ENCODE results near the gene ENDOU. TPM values are rescaled to one million over a fixed set of nuclear protein-coding genes. Genes with fewer than 3 reads are reported as not detected.

The ENDOU gene
- polyA plus RNA-seq, 3 donors: 0.17 to 0.40 TPM; not detected in 1

- no peak overlapping the region for H3K27ac Mint-ChIP-seq
- no peaks in the 10 kb centered on the region for H3K27me3 ChIP-seq (ENCODE audit: control insufficient read depth in 2 of 2, insufficient read depth in 2 of 2, low read length in 2 of 2)
- H3K36me3 Mint-ChIP-seq: no peaks in the 10 kb centered on the region
- no peak overlapping the region for H3K4me2 ChIP-seq (replicated peaks; ENCODE audit: extremely low read depth, low read length, poor library complexity, severe bottlenecking)
- no peak overlapping the region for H3K27ac ChIP-seq (ENCODE audit: low read depth in 1 of 2, low read length in 2 of 2)
- intact Hi-C loops (cut with micrococcal nuclease): no loop called here
- H3K9ac ChIP-seq (ENCODE audit: insufficient read depth, low read length, poor library complexity, severe bottlenecking): no peak overlapping the region
- TF ChIP-seq CTCF (IDR thresholded peaks at IDR 0.05): peak; percentile 77
- no peak overlapping the region for H2AFZ ChIP-seq (ENCODE audit: insufficient read depth, low read depth, low read length, poor library complexity, severe bottlenecking)
- peaks cover 17% of the 10 kb centered on the region for H3K4me1 Mint-ChIP-seq
- no peaks in the 10 kb centered on the region for H3K9me3 Mint-ChIP-seq
- no peak overlapping the region for H3K4me3 Mint-ChIP-seq
- no peaks in the 10 kb centered on the region for H4K20me1 ChIP-seq (ENCODE audit: insufficient read depth, low read length)
- H3K36me3 ChIP-seq (replicated peaks in 1 of 2; ENCODE audit: control insufficient read depth in 1 of 2, insufficient read depth in 2 of 2, low read length in 2 of 2): no peaks in the 10 kb centered on the region
- 61% methylated on average over 3 of the region's 4 CpGs for WGBS (ENCODE audit: insufficient coverage)
- no peaks in the 10 kb centered on the region for H3K9me3 ChIP-seq (replicated peaks in 1 of 2; ENCODE audit: control insufficient read depth in 1 of 2, insufficient read depth in 1 of 2, low read length in 2 of 2)
- peaks cover under 1 to 7% (median 6%) of the 10 kb centered on the region in 3 donors for H3K27me3 Mint-ChIP-seq (ENCODE audit: low read depth in 3 of 3)
- H3K79me2 ChIP-seq (ENCODE audit: insufficient read depth, low read length): no peaks in the 10 kb centered on the region
- H3K4me3 ChIP-seq (replicated peaks in 1 of 3; ENCODE audit: low read depth in 2 of 3, low read length in 3 of 3): no peak overlapping the region
- H3K4me1 ChIP-seq (ENCODE audit: control insufficient read depth in 1 of 2, insufficient read depth in 2 of 2, low read length in 2 of 2): peaks cover 14 to 27% of the 10 kb centered on the region in 2 donors
- DNase-seq: peak; percentile 43 to 57 (median 57)
These were observed 42.0 kb upstream of the ENDOU start for GRCh38 chr12:47767216-47767724.

- H3K4me3 Mint-ChIP-seq: no peak overlapping the region
- WGBS (ENCODE audit: insufficient coverage): 0% methylated on average over 2 of the region's 5 CpGs
- no peak for DNase-seq
These were observed 41.4 kb upstream of the ENDOU start for GRCh38 chr12:47766502-47767215.

More at GRCh38 chr12:47766502-47767215, 41.4 kb upstream of the ENDOU start:
- peaks cover 1 to 6% (median 4%) of the 10 kb centered on the region in 3 donors for H3K27me3 Mint-ChIP-seq (ENCODE audit: low read depth in 3 of 3)
- Histone ChIP-seq H2AFZ (ENCODE audit: insufficient read depth, low read depth, low read length, poor library complexity, severe bottlenecking) (no peak overlapping the region), H3K4me2 (replicated peaks; ENCODE audit: extremely low read depth, low read length, poor library complexity, severe bottlenecking) (no peak overlapping the region), H3K79me2 (ENCODE audit: insufficient read depth, low read length) (no peaks in the 10 kb centered on the region), H4K20me1 (ENCODE audit: insufficient read depth, low read length) (no peaks in the 10 kb centered on the region), H3K4me1 (ENCODE audit: control insufficient read depth in 1 of 2, insufficient read depth in 2 of 2, low read length in 2 of 2) (peaks cover 14 to 26% of the 10 kb centered on the region in 2 donors), H3K9me3 (replicated peaks in 1 of 2; ENCODE audit: control insufficient read depth in 1 of 2, insufficient read depth in 1 of 2, low read length in 2 of 2) (no peaks in the 10 kb centered on the region), H3K4me3 (replicated peaks in 1 of 3; ENCODE audit: low read depth in 2 of 3, low read length in 3 of 3) (no peak overlapping the region), H3K27me3 (ENCODE audit: control insufficient read depth in 2 of 2, insufficient read depth in 2 of 2, low read length in 2 of 2) (no peaks in the 10 kb centered on the region), H3K9ac (ENCODE audit: insufficient read depth, low read length, poor library complexity, severe bottlenecking) (no peak overlapping the region), H3K36me3 (replicated peaks in 1 of 2; ENCODE audit: control insufficient read depth in 1 of 2, insufficient read depth in 2 of 2, low read length in 2 of 2) (no peaks in the 10 kb centered on the region), H3K27ac (ENCODE audit: low read depth in 1 of 2, low read length in 2 of 2) (no peak overlapping the region)
- H3K9me3 Mint-ChIP-seq: no peaks in the 10 kb centered on the region
- no peak for TF ChIP-seq CTCF (IDR thresholded peaks at IDR 0.05)
- intact Hi-C loops (cut with micrococcal nuclease): no loop called here
- H3K4me1 Mint-ChIP-seq: peaks cover 16% of the 10 kb centered on the region
- H3K27ac Mint-ChIP-seq: no peak overlapping the region
- H3K36me3 Mint-ChIP-seq: no peaks in the 10 kb centered on the region
